A673 (cell line): ENCODE measurements around the gene IGFL2. TPM values are rescaled to one million over a fixed set of nuclear protein-coding genes. Genes with fewer than 3 reads are reported as not detected.

Experiments used
- BruUV-seq: library from RNA; stranded (reverse); fragments of 400-500 nt; replicated peaks from 2 replicates; lab custom pipeline; 2021; lab: Mats Ljungman, UMichigan
- CTCF ChIA-PET: fragments of 300-600 bp; sonication (Branson Sonifier 250); formaldehyde crosslinking; loops from one replicate; lab custom pipeline; 2022; ENCODE audit warnings: antibody characterized with exemption; lab: Charles Lee
- POLR2A ChIA-PET: fragments of 300-600 bp; sonication (Branson Sonifier 250); formaldehyde crosslinking; loops from one replicate; lab custom pipeline; 2022; ENCODE audit warnings: antibody characterized with exemption; ENCODE audit not compliant: low non-redundant PET; lab: Charles Lee
- DNase-seq: peaks from one replicate; pipeline ENCODE4 v3.0.0-alpha.2; 2015; ENCODE audit warnings: low spot score
- H3K27ac ChIP-seq: fragments of 200-600 bp; sonication (generic); 2 replicates; pipeline ENCODE4 v1.5.1; 2016; ENCODE audit warnings: mixed run types, low read depth, mild to moderate bottlenecking, mixed read lengths, antibody characterized with exemption, low read length; ENCODE audit not compliant: poor library complexity, severe bottlenecking
- H3K27me3 ChIP-seq: fragments of 200-600 bp; sonication (generic); replicated peaks from 2 replicates; pipeline ENCODE4 v1.6.1; 2017; ENCODE audit warnings: mixed run types, low read depth, mild to moderate bottlenecking, mixed read lengths, antibody characterized with exemption, low read length; ENCODE audit not compliant: insufficient read depth, poor library complexity
- H3K36me3 ChIP-seq: fragments of 200-600 bp; sonication (generic); 2 replicates; pipeline ENCODE4 v1.6.1; 2016; ENCODE audit warnings: mixed run types, mild to moderate bottlenecking, mixed read lengths, antibody characterized with exemption, low read length; ENCODE audit not compliant: insufficient read depth, poor library complexity, severe bottlenecking
- H3K4me1 ChIP-seq: fragments of 200-600 bp; sonication (generic); 2 replicates; pipeline ENCODE4 v1.6.1; 2017; ENCODE audit warnings: mixed run types, mild to moderate bottlenecking, mixed read lengths, antibody characterized with exemption, low read length; ENCODE audit not compliant: insufficient read depth, poor library complexity, severe bottlenecking
- H3K4me3 ChIP-seq: fragments of 200-600 bp; sonication (generic); 2 replicates; pipeline ENCODE4 v1.5.1; 2016; ENCODE audit warnings: low read depth, mixed run types, mild to moderate bottlenecking, mixed read lengths, low read length; ENCODE audit not compliant: poor library complexity, severe bottlenecking
- H3K9me3 ChIP-seq: fragments of 200-600 bp; sonication (generic); 2 replicates; pipeline ENCODE4 v1.6.1; 2016; ENCODE audit warnings: mixed run types, low read depth, mild to moderate bottlenecking, mixed read lengths, antibody characterized with exemption, low read length; ENCODE audit not compliant: poor library complexity, severe bottlenecking
- EZH2 ChIP-seq: fragments of 200-600 bp; sonication (generic); IDR thresholded peaks from 2 replicates; pipeline ENCODE4 v1.6.1; 2017; ENCODE audit warnings: borderline replicate concordance, low read depth, mild to moderate bottlenecking, mixed read lengths, antibody characterized with exemption, low read length; ENCODE audit not compliant: poor library complexity, severe bottlenecking
- intact Hi-C: fragments of 100-400 bp; cut with micrococcal nuclease; formaldehyde crosslinking; loops from one replicate; pipeline ENCODE4 v1.10.0; 2022; ENCODE audit not compliant: unreplicated experiment
- total RNA-seq: library from RNA; stranded (reverse); gene quantifications from 2 replicates; pipeline ENCODE4 v1.2.3, GENCODE V29; 2021
- TF ChIP-seq, protein P1 (sequence below): fragments of 300-800, 200-600 bp; sonication (generic); conservative IDR thresholded peaks from 2 replicates; pipeline ENCODE4 v1.5.1; 2017; ENCODE audit warnings: low read depth, mild to moderate bottlenecking, antibody characterized with exemption, low read length, moderate library complexity, mixed read lengths

Gene IGFL2
- total RNA-seq, 1 experiment from 2014 or later: 0.45 TPM

DNA sequence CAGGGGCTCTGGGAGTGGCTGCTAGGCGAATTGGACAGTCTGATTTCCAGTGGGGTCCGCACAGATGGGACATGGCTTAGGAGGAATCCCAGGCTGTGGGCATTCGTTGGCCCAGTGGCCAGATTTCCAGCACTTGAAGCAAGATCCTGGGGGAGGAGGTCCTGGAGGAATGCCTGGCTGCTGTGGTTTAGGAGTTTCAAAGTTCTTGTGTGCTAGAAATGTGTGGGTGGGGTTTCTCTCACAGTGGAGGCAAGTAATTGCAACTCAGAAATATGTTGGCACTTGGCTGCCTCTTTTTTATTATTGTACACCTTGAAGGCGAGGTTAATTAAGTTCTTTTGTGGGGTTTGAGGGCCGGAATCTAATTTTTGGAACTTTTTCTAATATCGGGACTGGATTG lies 40.7 kb upstream of the IGFL2 start:
- Histone ChIP-seq H3K9me3 (no peaks in the 10 kb centered on the region), H3K27ac (no peak overlapping the region), H3K4me3 (no peak overlapping the region), H3K36me3 (no peaks in the 10 kb centered on the region), H3K4me1 (no peaks in the 10 kb centered on the region), H3K27me3 (peaks cover 3% of the 10 kb centered on the region)
- no peak for TF ChIP-seq EZH2
- TF ChIP-seq, protein P1, sequence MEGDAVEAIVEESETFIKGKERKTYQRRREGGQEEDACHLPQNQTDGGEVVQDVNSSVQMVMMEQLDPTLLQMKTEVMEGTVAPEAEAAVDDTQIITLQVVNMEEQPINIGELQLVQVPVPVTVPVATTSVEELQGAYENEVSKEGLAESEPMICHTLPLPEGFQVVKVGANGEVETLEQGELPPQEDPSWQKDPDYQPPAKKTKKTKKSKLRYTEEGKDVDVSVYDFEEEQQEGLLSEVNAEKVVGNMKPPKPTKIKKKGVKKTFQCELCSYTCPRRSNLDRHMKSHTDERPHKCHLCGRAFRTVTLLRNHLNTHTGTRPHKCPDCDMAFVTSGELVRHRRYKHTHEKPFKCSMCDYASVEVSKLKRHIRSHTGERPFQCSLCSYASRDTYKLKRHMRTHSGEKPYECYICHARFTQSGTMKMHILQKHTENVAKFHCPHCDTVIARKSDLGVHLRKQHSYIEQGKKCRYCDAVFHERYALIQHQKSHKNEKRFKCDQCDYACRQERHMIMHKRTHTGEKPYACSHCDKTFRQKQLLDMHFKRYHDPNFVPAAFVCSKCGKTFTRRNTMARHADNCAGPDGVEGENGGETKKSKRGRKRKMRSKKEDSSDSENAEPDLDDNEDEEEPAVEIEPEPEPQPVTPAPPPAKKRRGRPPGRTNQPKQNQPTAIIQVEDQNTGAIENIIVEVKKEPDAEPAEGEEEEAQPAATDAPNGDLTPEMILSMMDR: no peak
- no TSS peak for BruUV-seq
- ChIA-PET POLR2A (no interaction called here), CTCF (no interaction called here)
- intact Hi-C loops: no loop called here
- DNase-seq: no peak

DNA sequence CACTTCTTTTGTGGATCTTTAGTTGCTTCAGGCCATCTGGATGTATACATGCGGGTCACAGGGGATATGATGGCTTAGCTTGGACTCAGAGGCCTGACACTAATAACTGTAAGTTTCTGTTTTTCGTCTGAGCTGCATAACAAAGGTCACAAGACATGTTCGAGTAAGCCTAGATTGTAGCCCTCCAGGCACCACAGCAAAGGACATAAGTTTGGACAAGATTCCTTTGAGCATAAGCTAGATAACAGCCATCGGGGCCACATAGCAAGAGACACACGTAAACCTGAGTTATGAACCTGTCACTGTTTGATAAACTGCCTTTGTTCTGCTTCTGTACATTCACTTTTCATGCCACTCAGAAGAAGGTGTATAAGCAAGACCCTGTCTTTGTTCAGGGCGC lies 38.2 kb upstream of the IGFL2 start:
- Histone ChIP-seq H3K9me3 (no peaks in the 10 kb centered on the region), H3K4me1 (no peaks in the 10 kb centered on the region), H3K36me3 (no peaks in the 10 kb centered on the region), H3K4me3 (no peak overlapping the region), H3K27me3 (peaks cover 3% of the 10 kb centered on the region), H3K27ac (no peak overlapping the region)
- ChIA-PET POLR2A (no interaction called here), CTCF (no interaction called here)
- TF ChIP-seq EZH2: no peak
- TF ChIP-seq, protein P1: no peak
- no TSS peak for BruUV-seq
- no peak for DNase-seq
- intact Hi-C loops: no loop called here

DNA sequence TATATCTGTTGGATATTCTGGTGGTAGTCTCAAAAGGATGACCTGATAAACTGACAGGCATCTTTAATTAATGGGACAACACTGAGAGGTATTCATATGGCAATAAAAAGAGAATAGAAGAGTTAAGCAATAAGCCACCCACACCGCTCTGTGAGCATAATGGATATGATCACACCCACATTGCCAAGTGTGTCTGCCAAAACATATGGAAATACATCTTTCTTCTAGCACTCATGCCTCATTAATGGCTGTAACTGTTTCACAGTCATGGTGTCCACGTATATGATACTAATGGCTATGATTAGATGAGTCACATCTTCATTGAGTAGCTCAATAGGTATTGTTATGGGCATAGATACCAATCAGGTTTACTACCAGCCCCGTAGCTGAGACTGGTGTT lies 36.7 kb upstream of the IGFL2 start:
- ChIA-PET POLR2A (no interaction called here), CTCF (no interaction called here)
- Histone ChIP-seq H3K4me1 (no peaks in the 10 kb centered on the region), H3K36me3 (no peaks in the 10 kb centered on the region), H3K9me3 (no peaks in the 10 kb centered on the region), H3K4me3 (no peak overlapping the region), H3K27me3 (peaks cover 3% of the 10 kb centered on the region), H3K27ac (no peak overlapping the region)
- no peak for DNase-seq
- intact Hi-C loops: no loop called here
- TF ChIP-seq, protein P1: no peak
- no peak for TF ChIP-seq EZH2
- BruUV-seq: no TSS peak
